Measurements from ENCODE around the gene APBA2. TPM values are rescaled to one million over a fixed set of nuclear protein-coding genes. Genes with fewer than 3 reads are reported as not detected.

Gene APBA2
- total RNA-seq, 1 experiment from 2014 or later = 11.2 TPM

- TF ChIP-seq FOXK1 (CRISPR knock-in tag; IDR thresholded peaks at IDR 0.05) = no peak
Measured at GRCh38 chr15:28950916-28951315, 65.1 kb downstream of the APBA2 start (continued).

- no peaks in the 10 kb centered on the region for H3K27me3 Mint-ChIP-seq (ENCODE audit: low read depth)
- H3K9me3 Mint-ChIP-seq = 0 out of 2 replicates have a peak, but pooled peaks cover 3% of the 10 kb centered on the region
- CTCF ChIA-PET = interaction anchor here (0.8 to 1.4 kb wide), 2 partner anchors 18 to 31 kb away, joined by 3 to 4 read pairs; no protein-coding TSS in a partner anchor
- H3K4me3 Mint-ChIP-seq = no peak overlapping the region
- TF ChIP-seq TEAD1 (CRISPR knock-in tag; IDR thresholded peaks at IDR 0.05) (no peak), PRDM15 (CRISPR knock-in tag; IDR thresholded peaks at IDR 0.05) (no peak), ATF1 (CRISPR knock-in tag; IDR thresholded peaks at IDR 0.05) (no peak), CREB1 (CRISPR knock-in tag; IDR thresholded peaks at IDR 0.05) (no peak), IRF2 (CRISPR knock-in tag; IDR thresholded peaks at IDR 0.05; ENCODE audit: borderline replicate concordance, low read depth) (no peak), ZNF671 (CRISPR knock-in tag; IDR thresholded peaks at IDR 0.05) (no peak), PRRX2 (CRISPR knock-in tag; IDR thresholded peaks at IDR 0.05) (no peak), USF2 (CRISPR knock-in tag; IDR thresholded peaks at IDR 0.05) (no peak), ZMAT4 (CRISPR knock-in tag; IDR thresholded peaks at IDR 0.05) (no peak), NR1H2 (CRISPR knock-in tag; IDR thresholded peaks at IDR 0.05) (no peak), AFF4 (CRISPR knock-in tag; IDR thresholded peaks at IDR 0.05; ENCODE audit: borderline replicate concordance) (no peak), OVOL2 (CRISPR knock-in tag; IDR thresholded peaks at IDR 0.05; ENCODE audit: borderline replicate concordance) (no peak), ELF4 (CRISPR knock-in tag; IDR thresholded peaks at IDR 0.05; ENCODE audit: low read depth) (no peak), CBFB (CRISPR knock-in tag; IDR thresholded peaks at IDR 0.05; ENCODE audit: low read depth) (no peak)
- POLR2A ChIA-PET = no interaction called here
- DNase-seq (ENCODE audit: low spot score) = no peak
- H3K4me1 Mint-ChIP-seq = peaks cover 36% of the 10 kb centered on the region
- no peak overlapping the region for H3K27ac Mint-ChIP-seq
- H3K36me3 Mint-ChIP-seq = no peaks in the 10 kb centered on the region
- ATAC-seq = no peak
Measured at GRCh38 chr15:28952666-28953491, 67.1 kb downstream of the APBA2 start.
